ENCODE measurements around the gene NFAM1. TPM values are rescaled to one million over a fixed set of nuclear protein-coding genes. Genes with fewer than 3 reads are reported as not detected.

NFAM1 gene
- total and polyA plus RNA-seq, 2 donors (not counting 3 experiments of a cell fraction or from before 2014, with no cell fraction given) = not detected

GRCh38 chr22:42340150-42340549 is 92.1 kb downstream of the NFAM1 start:
- no peak overlapping the region for H3K9ac ChIP-seq (replicated peaks; ENCODE audit: extremely low read depth, insufficient read depth, low read length)
- H3K4me3 ChIP-seq (replicated peaks in 1 of 3; ENCODE audit: insufficient read depth in 1 of 3, low read depth in 1 of 3, low read length in 3 of 3) = no peak overlapping the region
- no peaks in the 10 kb centered on the region for H3K4me1 ChIP-seq (ENCODE audit: control insufficient read depth, extremely low read depth, insufficient read depth, low read length)
- no peaks in the 10 kb centered on the region for H3K9me1 ChIP-seq (replicated peaks; ENCODE audit: control insufficient read depth, extremely low read depth, insufficient read depth, low read length)
- FAIRE-seq (no peak), DNase-seq (ENCODE audit: low read depth, low spot score) (no peak)
- H4K20me1 ChIP-seq (replicated peaks; ENCODE audit: control insufficient read depth, extremely low read depth, insufficient read depth, low read length) = no peaks in the 10 kb centered on the region
- dilution Hi-C loops (cut with MboI; ENCODE audit: extremely low pct_ligation_motif_present, low sequenced_read_pairs) (no loop called here), intact Hi-C loops (cut with micrococcal nuclease) (no loop called here)
- no peak overlapping the region for H2AFZ ChIP-seq (ENCODE audit: low read depth, low read length)
- ChIA-PET CTCF (no interaction called here), POLR2A (no interaction called here)
- H3K79me2 ChIP-seq (ENCODE audit: control insufficient read depth, insufficient read depth, low read length) = no peaks in the 10 kb centered on the region
- H3K36me3 ChIP-seq (ENCODE audit: control insufficient read depth in 2 of 2, extremely low read depth in 1 of 2, insufficient read depth in 2 of 2, low read length in 2 of 2) = no peaks in the 10 kb centered on the region
- no peaks in the 10 kb centered on the region for H3K9me3 ChIP-seq (replicated peaks; ENCODE audit: control insufficient read depth, insufficient read depth, low read length)
- no peak overlapping the region for H3K27ac ChIP-seq (ENCODE audit: insufficient read depth, low read depth, low read length)
- H3K4me2 ChIP-seq (ENCODE audit: insufficient read depth, low read length) = no peak overlapping the region
- no TSS peak for BruUV-seq (replicated peaks)
- no peak for TF ChIP-seq FOS (IDR thresholded peaks at IDR 0.05; ENCODE audit: borderline replicate concordance, insufficient read depth, low read length)
- no peak for TF ChIP-seq CTCF (IDR thresholded peaks at IDR 0.05; ENCODE audit: extremely low read depth in 1 of 2, insufficient read depth in 1 of 2, low read depth in 1 of 2, low read length in 2 of 2)
- TF ChIP-seq POLR2A (IDR thresholded peaks at IDR 0.05; ENCODE audit: low read depth, low read length) = no peak
- TF ChIP-seq POLR2AphosphoS5 (IDR thresholded peaks at IDR 0.05; ENCODE audit: insufficient read depth, low read depth, low read length) = no peak
- TF ChIP-seq MAX (IDR thresholded peaks at IDR 0.05; ENCODE audit: insufficient read depth, insufficient read length) = no peak
- no peak for TF ChIP-seq MYC (IDR thresholded peaks at IDR 0.05; ENCODE audit: low read depth, low read length)
- TF ChIP-seq JUN (IDR thresholded peaks at IDR 0.05; ENCODE audit: borderline replicate concordance, insufficient read depth, insufficient read length, low read depth) = no peak
- no peak for TF ChIP-seq EZH2 (IDR thresholded peaks at IDR 0.05; ENCODE audit: borderline replicate concordance, low read depth, low read length, severe bottlenecking)
- no peak for TF ChIP-seq GATA2 (IDR thresholded peaks at IDR 0.05; ENCODE audit: insufficient read depth, insufficient read length, low read depth, low read length)
- H3K27me3 ChIP-seq (ENCODE audit: control insufficient read depth in 2 of 2, insufficient read depth in 2 of 2, low read length in 2 of 2) = peaks cover 0 to 9% of the 10 kb centered on the region in 2 experiments

Measured in endothelial cell of umbilical vein (primary cell).